Measurements from ENCODE around the gene CCSER1.
"Not testable (repeated sequence)": the region's sequence is repeated elsewhere in the genome, so short reads cannot be mapped to it uniquely, and the experiment has no call there.

Gene CCSER1

GRCh38 chr4:91035276-91035675, 908.1 kb downstream of the CCSER1 start:
- peak; percentile 25 for DNase-seq (ENCODE audit: low read depth, low spot score)

GRCh38 chr4:91037951-91038350, 910.8 kb downstream of the CCSER1 start:
- DNase-seq (ENCODE audit: low read depth, low spot score): no peak

GRCh38 chr4:91057871-91058270, 930.7 kb downstream of the CCSER1 start:
- DNase-seq (ENCODE audit: low read depth, low spot score): no peak

GRCh38 chr4:91058345-91058744, 931.2 kb downstream of the CCSER1 start:
- peak; percentile 3 for DNase-seq (ENCODE audit: low read depth, low spot score)

- peak; percentile 74 for DNase-seq (ENCODE audit: low read depth, low spot score)
These were observed 937.1 kb downstream of the CCSER1 start for GRCh38 chr4:91064157-91064853.

GRCh38 chr4:91065117-91065516, 937.9 kb downstream of the CCSER1 start:
- no peak for DNase-seq (ENCODE audit: low read depth, low spot score)

- DNase-seq (ENCODE audit: low read depth, low spot score): no peak
These were observed 943.5 kb downstream of the CCSER1 start for GRCh38 chr4:91070736-91071135.

- DNase-seq (ENCODE audit: low read depth, low spot score): no peak
These were observed 949.0 kb downstream of the CCSER1 start for GRCh38 chr4:91076147-91076546.

- no peak for DNase-seq (ENCODE audit: low read depth, low spot score)
These were observed 958.8 kb downstream of the CCSER1 start for GRCh38 chr4:91085961-91086360.

GRCh38 chr4:91087743-91088142, 960.5 kb downstream of the CCSER1 start:
- DNase-seq (ENCODE audit: low read depth, low spot score): no peak

- DNase-seq (ENCODE audit: low read depth, low spot score): no peak
These were observed 962.0 kb downstream of the CCSER1 start for GRCh38 chr4:91089178-91089577.

GRCh38 chr4:91092398-91092980, 965.3 kb downstream of the CCSER1 start:
- no peak for DNase-seq (ENCODE audit: low read depth, low spot score)

GRCh38 chr4:91094220-91094619, 967.0 kb downstream of the CCSER1 start:
- not testable (repeated sequence) for DNase-seq (ENCODE audit: low read depth, low spot score)

- no peak for DNase-seq (ENCODE audit: low read depth, low spot score)
These were observed 972.5 kb downstream of the CCSER1 start for GRCh38 chr4:91099666-91100065.

- DNase-seq (ENCODE audit: low read depth, low spot score): no peak
These were observed 981.6 kb downstream of the CCSER1 start for GRCh38 chr4:91108751-91109150.

- DNase-seq (ENCODE audit: low read depth, low spot score): peak; percentile 20
These were observed 984.4 kb downstream of the CCSER1 start for GRCh38 chr4:91111556-91111955.

GRCh38 chr4:91113130-91113706, 986.0 kb downstream of the CCSER1 start:
- DNase-seq (ENCODE audit: low read depth, low spot score): peak; percentile 48

- no peak for DNase-seq (ENCODE audit: low read depth, low spot score)
These were observed 987.2 kb downstream of the CCSER1 start for GRCh38 chr4:91114386-91114785.

- DNase-seq (ENCODE audit: low read depth, low spot score): peak; percentile 11
These were observed 989.7 kb downstream of the CCSER1 start for GRCh38 chr4:91116861-91117260.

GRCh38 chr4:91118597-91118996, 991.4 kb downstream of the CCSER1 start:
- DNase-seq (ENCODE audit: low read depth, low spot score): no peak

- no peak for DNase-seq (ENCODE audit: low read depth, low spot score)
These were observed 996.5 kb downstream of the CCSER1 start for GRCh38 chr4:91123742-91124141.

GRCh38 chr4:91127192-91127591, 1000.0 kb downstream of the CCSER1 start:
- DNase-seq (ENCODE audit: low read depth, low spot score): no peak

- no peak for DNase-seq (ENCODE audit: low read depth, low spot score)
These were observed 1000.6 kb downstream of the CCSER1 start for GRCh38 chr4:91127831-91128230.

Data from astrocyte of the hippocampus (primary cell).